Transverse colon (tissue), 4 donors: Measurements from ENCODE around the gene SYCE3.

Experiments
- CTCF ChIP-seq, 5 experiments: fragments of 200-600 bp in 3 of 5; fragments of 450-650 bp in 2 of 5; sonication (generic) in 3 of 5; IDR thresholded peaks; 1 replicate in 2 of 5; 2 replicates in 3 of 5; pipeline ENCODE4 v1.5.1; 2016 to 2017; ENCODE audit warnings: antibody characterized with exemption in 5 of 5, inconsistent platforms in 3 of 5, mild to moderate bottlenecking in 2 of 5, moderate library complexity in 1 of 5
- EP300 ChIP-seq: sonication (generic); formaldehyde crosslinking; IDR thresholded peaks from one replicate; pipeline ENCODE4 v1.6.1; 2017; ENCODE audit warnings: antibody characterized with exemption, low read depth
- POLR2A ChIP-seq: fragments of 450-650 bp; IDR thresholded peaks from one replicate; pipeline ENCODE4 v1.6.1; 2016; ENCODE audit warnings: antibody characterized with exemption, mild to moderate bottlenecking, moderate library complexity
- POLR2AphosphoS5 ChIP-seq, 3 donors: sonication (generic); formaldehyde crosslinking; IDR thresholded peaks; one replicate each; pipeline ENCODE4 v1.6.1; 2016; ENCODE audit warnings: antibody characterized with exemption in 3 of 3

DNA sequence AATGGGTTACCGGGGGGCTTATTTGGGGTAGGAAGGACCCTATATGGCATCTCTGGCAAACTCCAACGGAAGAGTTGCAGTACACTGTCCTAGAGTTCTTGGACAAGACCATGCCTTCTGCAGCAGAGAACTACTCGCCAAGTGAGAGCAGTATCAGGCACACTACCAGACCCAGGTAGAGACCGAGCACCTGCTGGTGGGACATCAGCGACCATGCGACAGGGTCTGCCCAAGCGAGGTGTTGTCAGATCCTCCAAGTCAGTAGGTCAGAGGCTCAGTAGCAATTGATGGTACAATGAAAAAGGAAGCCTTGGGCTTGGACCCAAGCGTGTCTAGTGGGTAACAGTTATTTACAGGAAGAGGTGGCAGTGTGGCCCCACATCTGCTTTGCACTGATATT, 23.1 kb upstream of the SYCE3 start:
- TF ChIP-seq POLR2A (no peak), CTCF (IDR thresholded peaks at IDR 0.05) (no peak), POLR2AphosphoS5 (IDR thresholded peaks at IDR 0.05) (no peak), EP300 (no peak)
